NOMO-1 treated with DMSO at 0.1 percent for 48 hours (cell line): Measurements from ENCODE around the gene DNAH11.
A peak's percentile ranks its signal among the peaks of the same experiment; 100 is the strongest.
"Not testable (repeated sequence)": the region's sequence is repeated elsewhere in the genome, so short reads cannot be mapped to it uniquely, and the experiment has no call there.

Source experiments
- DNase-seq: peaks from one replicate; lab custom pipeline; 2025; ENCODE audit not compliant: unreplicated experiment; lab: John Stamatoyannopoulos, UW

Gene DNAH11, protein sequence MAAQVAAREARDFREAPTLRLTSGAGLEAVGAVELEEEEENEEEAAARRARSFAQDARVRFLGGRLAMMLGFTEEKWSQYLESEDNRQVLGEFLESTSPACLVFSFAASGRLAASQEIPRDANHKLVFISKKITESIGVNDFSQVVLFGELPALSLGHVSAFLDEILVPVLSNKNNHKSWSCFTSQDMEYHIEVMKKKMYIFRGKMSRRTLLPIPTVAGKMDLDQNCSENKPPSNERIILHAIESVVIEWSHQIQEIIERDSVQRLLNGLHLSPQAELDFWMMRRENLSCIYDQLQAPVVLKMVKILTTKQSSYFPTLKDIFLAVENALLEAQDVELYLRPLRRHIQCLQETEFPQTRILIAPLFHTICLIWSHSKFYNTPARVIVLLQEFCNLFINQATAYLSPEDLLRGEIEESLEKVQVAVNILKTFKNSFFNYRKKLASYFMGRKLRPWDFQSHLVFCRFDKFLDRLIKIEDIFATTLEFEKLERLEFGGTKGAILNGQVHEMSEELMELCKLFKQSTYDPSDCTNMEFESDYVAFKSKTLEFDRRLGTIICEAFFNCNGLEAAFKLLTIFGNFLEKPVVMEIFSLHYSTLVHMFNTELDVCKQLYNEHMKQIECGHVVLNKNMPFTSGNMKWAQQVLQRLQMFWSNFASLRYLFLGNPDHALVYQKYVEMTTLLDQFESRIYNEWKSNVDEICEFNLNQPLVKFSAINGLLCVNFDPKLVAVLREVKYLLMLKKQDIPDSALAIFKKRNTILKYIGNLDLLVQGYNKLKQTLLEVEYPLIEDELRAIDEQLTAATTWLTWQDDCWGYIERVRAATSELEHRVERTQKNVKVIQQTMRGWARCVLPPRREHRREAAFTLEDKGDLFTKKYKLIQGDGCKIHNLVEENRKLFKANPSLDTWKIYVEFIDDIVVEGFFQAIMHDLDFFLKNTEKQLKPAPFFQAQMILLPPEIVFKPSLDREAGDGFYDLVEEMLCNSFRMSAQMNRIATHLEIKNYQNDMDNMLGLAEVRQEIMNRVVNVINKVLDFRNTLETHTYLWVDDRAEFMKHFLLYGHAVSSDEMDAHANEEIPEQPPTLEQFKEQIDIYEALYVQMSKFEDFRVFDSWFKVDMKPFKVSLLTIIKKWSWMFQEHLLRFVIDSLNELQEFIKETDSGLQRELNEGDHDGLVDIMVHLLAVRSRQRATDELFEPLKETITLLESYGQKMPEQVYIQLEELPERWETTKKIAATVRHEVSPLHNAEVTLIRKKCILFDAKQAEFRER (N-terminal part only)

DNA sequence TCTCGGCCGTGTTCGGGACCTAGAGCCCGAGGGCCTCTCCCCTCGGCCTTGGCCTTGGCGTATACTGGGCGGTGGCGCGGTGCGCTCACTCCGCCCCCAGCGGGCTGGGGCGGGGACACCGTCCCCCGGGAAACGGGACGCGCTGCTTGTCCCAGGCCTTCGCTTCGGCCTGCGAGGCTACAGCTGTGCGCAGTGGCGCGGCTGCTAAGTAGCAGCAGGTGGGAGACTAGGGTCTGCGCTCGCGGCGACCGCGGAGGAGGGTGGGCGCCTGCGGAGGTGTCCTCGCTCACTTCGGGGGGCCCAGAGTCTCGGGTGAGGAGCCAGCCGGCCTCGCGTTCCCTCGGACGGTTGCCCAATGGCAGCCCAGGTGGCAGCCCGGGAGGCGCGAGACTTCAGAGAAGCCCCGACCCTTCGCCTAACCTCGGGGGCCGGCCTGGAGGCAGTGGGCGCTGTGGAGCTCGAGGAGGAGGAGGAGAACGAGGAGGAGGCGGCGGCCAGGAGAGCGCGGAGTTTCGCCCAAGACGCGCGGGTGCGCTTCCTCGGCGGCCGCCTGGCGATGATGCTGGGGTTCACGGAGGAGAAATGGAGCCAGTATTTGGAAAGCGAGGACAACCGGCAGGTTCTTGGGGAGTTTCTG is at the start of gene DNAH11:
DNAH11 (plus strand) TSS at position 149 of the 637 bp plus-strand sequence; CDS start at position 356, 207 bp downstream.
- DNase-seq, result peak; percentile 37

DNA sequence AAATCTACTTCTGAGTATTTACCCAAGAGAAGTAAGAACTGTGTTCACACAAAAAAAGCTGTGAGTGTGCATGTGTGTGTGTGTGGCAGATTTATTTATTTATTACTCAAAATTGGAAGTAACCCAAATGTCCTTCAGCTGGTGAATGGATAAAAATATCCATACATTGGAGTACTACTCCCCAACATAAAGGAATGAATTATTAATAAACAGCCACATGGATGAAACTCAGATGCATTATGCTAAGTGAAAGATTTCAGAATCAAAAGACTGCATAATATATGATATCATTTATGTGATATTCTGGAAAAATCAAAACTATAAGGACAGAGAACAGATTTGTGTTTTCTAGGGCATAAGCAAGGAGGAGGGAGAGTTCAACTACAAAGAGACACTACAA is 47.1 kb upstream of the DNAH11 start:
- DNase-seq, result no peak

DNA sequence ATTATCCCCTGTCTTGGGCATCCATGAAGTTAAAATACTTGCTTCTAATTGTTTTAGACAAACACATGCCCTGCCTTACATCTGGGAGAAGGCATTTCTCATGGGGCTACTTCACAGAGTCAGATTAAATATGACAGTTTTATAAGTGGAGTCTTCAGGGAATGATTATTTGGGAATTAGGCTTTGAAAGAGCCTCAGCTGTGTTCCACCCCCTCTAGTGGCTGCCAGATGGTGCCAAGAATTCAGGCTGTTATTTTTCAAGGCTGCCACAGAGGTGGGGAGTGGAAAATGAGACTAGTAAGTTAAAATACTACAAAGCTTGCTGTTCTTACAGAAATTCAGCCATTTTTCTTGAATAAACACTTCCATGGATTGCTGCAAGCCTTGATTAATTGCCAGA is 45.8 kb upstream of the DNAH11 start:
- no peak for DNase-seq

DNA sequence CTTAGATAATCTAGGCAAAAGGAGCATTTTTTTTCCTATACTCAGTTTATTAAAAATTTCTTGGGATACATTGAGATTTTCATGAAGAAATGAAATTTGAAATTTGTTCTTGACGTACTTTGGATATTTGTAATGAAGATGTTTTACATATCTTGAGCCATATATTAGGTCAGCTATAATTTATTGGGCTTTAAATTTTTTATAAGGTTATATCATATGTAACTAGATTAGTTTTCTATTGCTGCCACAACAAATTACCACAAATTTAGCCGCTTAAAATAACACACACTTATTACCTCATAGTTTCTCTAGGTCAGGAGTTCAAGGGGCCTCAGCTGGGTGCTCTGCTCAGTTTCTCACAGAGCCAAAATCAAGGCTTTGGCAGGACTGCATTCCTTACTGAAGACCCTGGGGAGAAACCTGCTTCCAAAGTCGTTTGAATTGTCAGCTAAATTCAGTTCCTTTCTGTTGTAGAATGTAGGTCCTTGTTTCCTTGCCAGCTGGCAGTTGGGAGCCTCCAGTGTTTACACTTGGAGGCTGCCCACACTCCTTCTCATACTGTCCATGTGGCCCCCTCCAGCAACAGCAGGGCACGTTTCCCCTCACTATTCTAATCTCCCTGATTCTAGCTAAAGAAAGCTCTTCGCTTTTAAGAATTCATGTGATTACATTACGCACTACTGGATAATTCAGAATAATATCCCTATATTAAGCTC is 42.6 kb upstream of the DNAH11 start:
- no peak for DNase-seq

DNA sequence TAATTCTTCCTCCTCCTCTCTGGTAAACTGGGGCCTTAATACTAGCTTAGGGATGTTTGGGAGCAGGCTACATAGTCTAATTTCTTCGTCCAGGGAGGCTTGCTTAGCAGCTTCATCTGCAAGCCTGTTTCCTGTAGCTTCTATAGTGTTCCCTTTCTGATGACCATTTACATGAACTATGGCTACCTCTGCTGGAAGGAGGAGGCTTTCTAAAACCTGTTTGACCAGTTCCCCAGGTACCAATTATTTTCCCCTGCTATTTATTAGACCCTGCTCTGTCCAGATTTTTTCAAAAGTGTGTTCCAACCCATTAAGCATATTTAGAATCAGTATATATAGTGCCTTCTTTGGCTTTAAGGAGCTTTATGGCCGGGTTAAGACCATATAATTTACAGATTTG is 38.8 kb upstream of the DNAH11 start:
- no peak for DNase-seq

DNA sequence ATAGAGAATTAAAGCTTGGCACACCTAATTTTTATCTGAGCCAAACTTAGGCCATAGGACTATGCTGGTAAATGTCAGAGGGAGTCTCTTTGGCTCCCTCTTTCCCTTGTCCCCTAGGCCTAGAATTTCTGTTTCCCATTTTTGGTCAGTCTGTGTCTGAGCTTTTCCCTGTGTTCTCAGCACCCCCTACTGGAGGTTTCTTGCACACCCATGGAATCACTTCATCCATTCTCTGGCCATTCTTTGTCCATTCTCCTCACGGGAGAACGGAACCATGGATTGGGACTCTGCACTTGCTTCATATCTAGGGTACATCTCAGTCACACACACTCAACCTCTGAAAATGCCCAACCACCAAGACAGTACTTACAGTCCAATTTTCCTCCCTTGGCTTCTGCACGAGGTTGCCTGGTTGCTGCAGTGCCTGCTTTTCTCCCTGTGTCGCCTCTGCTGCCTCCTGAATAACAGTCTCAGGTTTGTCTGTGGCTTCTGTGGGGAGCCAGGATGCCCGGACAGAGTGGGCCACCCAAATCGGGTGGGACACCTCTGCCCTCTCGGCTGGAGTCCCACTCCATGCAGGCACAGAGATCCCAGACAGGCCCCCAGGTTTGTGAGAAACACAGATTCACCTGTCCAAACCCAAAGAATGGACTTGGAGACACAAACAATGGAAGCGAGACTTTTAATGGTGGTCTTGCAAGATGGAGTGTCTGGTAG is 35.1 kb upstream of the DNAH11 start:
- peak; percentile 27 for DNase-seq

DNA sequence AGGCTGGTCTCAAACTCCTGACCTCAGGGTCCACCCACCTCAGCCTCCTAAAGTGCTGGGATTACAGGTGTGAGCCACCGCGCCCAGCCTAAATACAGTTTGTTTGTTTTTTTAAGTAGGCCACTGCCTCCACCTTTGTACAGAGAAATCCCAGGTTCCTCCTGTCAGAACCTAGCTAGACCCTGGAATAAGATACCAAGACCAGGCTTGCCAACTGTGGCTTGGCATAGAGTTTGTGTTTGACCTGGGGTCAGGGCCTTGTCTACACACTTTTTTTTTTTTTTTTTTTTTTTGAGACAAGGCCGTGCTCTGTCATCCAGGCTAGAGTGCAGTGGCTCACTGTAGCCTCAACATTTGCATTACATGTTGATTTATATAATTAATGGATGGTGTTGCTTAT is 34.3 kb upstream of the DNAH11 start:
- no peak for DNase-seq

DNA sequence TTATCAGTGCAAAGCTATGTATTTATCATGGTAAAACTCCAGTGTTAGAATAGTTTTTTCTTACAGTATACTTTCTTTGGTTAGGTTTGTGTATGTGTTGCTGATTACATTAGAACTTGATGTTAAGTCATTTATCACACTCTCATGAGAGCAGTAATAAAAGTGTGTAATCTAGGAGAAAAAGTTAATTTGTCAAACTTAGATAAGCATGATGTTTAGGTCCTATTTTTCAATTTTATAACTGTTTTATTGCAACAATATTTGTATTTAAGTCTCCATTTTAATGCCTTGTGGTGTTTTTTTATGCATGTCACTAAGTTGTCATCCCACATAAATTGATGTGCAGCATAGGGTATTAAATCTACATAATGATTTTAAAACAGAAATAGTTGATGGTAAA is 28.8 kb upstream of the DNAH11 start:
- DNase-seq, result no peak

DNA sequence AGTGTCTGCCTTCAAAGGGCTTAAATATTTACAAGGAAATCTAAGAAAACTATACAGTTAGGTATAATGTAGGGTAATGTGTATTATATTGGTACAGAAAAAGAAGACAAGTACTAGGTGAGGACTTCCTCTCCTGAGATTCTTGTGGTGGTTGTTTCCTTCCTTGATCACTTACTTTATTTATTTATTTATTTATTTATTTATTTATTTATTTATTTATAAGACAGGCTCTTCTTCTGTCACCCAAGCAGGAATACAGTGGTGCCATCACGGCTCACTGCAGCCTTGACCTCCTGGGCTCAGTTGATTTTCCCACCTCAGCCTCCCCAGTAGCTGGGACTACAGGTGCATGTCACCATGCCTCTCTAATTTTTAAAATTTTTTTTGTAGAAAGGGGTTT is 18.2 kb upstream of the DNAH11 start:
- no peak for DNase-seq

DNA sequence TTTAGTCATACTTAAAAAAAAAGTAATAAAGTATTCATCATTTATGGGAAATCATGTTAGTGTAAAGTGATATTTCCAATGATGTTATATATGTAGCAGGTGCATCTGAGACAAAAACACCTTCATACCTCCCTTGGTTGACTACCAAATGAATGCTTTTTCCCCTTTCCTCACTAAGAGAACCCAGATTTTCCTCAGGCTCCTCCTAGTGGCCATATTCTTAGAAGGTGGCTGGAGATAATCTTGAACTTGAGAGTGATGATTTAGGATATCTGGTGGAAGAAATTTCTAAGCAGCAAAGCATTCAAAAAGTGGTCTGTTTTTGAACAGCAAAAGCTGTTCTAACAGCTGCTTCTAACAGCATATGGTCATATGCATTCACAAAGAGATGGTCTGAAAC is 16.8 kb upstream of the DNAH11 start:
- DNase-seq, result no peak

DNA sequence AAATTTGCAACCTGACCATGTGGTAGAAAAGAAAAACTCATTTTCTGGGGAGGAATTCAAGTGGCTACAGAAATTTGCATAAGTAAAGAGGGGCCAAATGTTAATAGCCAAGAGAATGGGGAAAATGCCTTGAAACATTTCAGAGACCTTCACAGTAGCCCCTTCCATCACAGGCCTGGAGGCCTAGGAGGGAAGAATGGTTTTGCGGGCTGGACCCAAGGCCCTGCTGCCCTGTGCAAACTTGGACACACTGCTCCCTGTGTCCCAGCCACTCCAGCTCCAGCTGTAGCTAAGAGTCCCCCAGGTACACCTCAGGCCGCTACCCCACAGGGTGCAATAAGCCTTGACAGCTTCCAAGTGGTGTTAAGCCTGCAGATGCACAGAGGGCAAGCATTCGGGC is 16.4 kb upstream of the DNAH11 start:
- no peak for DNase-seq

DNA sequence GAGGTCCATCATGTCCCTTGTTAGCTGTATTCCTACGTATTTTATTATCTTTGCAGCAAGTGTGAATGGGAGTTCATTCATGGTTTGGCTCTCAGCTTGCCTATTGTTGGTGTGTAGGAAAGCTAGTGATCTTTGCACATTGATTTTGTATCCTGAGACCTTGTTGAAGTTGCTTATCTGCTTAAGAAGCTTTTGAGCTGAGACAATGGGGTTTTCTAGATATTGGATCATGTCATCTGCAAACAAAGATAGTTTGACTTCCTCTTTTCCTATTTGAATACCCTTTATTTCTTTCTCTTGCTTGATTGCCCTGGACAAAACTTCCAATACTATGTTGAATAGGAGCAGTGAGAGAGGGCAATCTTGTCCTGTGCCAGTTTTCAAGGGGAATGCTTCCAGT is 10.4 kb upstream of the DNAH11 start:
- DNase-seq, result not testable (repeated sequence)

DNA sequence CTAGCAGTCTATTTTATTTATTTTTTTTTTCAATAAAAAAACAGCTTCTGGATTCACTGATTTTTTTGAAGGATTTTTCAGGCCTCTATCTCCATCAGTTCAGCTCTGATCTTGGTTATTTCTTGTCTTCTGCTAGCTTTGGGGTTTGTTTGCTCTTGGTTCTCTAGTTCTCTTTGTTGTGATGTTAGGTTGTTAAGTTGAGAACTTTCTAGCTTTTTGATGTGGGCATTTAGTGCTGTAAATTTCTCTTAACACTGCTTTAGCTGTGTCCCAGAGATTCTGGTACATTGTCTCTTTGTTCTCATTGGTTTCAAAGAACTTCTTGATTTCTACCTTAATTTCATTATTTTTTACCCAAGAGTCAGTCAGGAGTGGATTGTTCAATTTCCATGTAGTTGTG is 9.2 kb upstream of the DNAH11 start:
- not testable (repeated sequence) for DNase-seq

DNA sequence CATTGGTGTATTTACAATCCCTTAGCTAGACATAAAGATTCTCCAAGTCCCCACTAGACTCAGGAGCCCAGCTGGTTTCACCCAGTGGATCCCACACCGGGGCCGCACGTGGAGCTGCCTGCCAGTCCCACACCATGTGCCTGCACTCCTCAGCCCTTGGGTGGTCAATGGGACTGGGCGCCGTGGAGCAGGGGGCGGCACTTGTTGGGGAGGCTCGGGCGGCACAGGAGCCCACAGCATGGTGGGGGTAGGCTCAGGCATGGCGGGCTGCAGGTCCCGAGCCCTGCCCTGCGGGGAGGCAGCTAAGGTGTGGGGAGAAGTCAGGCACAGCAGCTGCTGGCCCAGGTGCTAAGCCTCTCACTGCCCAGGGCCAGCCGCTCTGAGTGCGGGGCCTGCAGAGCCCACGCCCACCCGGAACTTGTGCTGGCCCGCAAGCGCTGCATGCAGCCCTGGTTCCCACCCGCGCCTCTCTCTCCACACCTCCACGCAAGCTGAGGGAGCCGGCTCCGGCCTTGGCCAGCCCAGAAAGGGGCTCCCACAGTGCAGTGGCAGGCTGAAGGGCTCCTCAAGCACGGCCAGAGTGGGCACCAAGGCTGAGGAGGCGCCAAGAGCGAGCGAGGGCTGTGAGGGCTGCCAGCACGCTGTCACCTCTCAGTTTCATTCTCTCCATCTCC is 6.3 kb upstream of the DNAH11 start:
- DNase-seq, result not testable (repeated sequence)

DNA sequence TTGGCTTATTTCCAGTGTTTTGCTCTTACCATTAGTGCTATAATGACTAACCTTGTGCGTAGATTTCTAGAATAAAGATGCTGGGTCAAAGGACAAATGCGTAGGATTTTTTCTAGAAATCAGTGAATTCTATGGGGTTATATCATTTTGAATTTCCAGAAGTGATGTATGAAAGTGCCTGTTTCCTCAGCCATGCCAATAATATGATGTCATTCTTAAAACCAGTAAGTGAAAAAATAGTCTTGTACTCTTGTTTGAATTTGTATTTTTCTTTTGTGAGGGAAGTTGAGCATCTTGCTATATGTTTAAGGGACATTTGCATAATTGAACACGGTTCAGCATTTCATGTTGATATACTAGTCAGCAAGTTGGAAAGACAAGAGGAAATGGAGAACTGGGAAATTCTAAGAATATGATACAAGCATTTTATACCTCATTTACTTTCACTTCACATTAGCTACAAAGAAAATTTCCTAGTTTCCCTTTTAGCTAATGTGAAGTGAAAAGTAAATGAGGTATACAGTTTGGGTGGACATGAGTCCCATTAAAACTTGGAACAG is 3.8 kb upstream of the DNAH11 start:
- DNase-seq, result peak; percentile 7

DNA sequence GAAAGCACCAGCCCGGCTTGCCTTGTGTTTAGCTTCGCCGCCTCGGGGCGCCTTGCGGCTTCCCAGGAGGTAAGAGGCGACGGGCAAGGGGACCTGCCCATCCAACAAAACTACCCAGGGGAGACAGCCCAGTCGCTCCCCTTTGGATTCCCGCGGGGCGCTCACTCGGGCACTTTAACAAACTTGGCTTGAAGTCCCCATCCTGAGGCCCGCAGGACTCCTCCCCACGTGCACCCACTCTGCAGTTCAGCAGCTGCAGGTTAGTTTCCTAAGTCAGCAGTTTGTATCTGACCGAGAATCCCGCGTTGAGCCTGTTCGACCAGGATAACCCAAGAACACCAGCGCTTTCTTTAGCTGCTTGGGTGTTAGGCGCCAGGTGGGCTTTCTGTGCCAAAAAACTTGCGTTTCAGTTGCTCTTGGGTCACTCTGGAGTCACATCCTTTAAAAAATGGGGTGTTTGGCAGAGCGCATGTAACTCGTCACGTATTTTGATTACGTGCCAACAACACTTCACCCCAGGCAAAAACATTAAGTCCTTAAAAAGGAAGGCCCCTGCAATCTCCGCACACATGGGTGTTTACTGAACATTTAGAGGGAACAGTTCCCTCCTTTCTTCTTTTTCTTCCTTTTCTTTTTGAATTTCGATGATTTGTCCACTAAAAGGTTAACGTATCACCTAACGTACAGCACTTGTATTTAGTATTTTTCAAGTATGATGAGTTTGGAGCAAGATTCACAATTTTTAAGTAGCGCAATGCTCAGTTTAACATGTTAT is 876 bp downstream of the DNAH11 start:
- DNase-seq, result no peak

DNA sequence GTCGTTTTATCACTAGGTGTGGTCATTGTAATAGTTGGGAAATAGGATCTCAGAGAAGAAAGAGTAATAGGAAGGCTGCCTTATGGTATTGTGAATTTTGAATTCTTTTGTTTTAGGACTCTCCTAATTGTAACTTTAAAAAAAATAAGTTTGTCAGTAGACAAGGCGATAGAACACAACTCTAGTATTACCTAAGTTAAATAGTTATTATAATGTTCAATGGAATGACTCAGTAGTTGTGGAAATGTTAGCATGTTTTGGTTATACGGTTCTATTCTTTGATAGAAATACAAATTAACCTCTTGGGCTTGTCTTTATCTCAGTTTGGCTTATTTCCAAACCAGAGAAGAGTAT is 1.4 kb downstream of the DNAH11 start:
- no peak for DNase-seq

DNA sequence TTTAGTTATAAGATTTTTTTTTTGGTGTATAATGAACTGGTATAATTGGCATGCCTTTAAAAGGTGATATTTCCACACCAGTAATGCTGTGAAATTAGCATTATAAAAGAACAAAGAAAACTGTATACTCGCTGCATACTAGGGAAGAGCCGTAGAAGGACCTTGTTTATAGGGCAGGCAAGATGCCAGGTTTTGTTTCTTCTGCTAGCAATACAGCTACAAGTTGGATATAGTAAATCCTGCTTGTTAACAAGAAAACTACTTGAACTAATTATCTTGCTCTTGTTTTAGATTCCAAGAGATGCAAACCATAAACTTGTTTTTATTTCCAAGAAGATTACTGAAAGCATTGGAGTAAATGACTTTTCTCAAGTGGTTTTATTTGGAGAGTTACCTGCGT is 1.9 kb downstream of the DNAH11 start:
- DNase-seq, result no peak
